Activated CD4-positive, alpha-beta T cell treated with anti-CD3 and anti-CD28 coated beads, Interleukin-2, amount 50 U/mL, for 1 hour (primary cell): ENCODE measurements around the gene NUBP1.
"Not testable (repeated sequence)": the region's sequence is repeated elsewhere in the genome, so short reads cannot be mapped to it uniquely, and the experiment has no call there.

ENCODE experiments used
- DNase-seq: peaks from one replicate; pipeline ENCODE4 v3.0.0-alpha.2; 2020

NUBP1 gene

DNA sequence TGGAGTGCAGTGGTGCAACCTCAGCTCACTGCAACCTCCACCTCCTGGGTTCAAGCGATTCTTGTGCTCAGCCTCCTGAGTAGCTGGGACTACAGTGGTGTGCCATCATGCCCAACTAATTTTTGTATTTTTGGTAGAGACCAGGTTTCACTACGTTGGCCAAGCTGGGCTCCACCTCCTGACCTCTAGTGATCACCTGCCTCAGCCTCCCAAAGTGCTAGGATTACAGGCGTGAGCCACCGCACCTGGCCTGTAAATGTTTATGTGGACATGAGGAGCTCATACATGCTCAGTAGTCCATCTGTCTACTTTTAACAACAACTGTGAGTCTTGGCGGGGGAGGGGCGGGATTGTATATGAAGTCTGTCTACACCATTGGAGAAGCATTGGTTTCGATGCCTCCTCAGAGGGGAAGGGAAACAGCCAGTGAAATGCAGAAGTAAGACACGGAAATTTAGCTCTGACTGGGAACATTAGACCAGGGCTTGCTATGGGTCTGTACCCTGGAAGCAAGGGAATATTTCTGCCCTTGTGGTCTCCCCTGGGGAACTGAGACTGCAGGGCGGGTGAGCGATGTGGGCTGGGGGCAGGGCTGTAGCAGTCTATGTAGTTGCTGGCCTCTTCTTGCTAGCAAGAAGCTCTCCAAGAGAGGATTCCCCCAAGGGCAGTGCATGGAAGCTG, 9.3 kb downstream of the NUBP1 start:
- no peak for DNase-seq

DNA sequence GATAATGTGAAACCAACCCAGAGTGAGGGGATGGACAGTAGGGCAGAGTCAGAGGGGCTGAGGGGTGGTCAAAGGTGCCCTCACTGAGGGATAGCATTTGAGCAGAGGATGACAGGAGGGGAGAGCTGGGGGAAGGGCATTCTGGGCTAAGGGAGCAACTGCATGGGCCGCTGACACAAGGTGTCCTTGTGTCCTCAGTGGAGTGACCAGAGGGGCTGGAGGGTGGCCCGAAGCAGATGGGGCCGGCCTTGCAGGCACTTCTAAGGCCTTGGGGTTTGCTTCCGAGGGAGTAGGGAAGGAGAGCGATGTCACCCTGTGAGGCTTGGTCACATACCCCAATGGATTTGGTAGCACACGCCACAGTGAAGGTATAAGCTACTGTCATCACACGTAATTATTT, 10.0 kb downstream of the NUBP1 start:
- no peak for DNase-seq

DNA sequence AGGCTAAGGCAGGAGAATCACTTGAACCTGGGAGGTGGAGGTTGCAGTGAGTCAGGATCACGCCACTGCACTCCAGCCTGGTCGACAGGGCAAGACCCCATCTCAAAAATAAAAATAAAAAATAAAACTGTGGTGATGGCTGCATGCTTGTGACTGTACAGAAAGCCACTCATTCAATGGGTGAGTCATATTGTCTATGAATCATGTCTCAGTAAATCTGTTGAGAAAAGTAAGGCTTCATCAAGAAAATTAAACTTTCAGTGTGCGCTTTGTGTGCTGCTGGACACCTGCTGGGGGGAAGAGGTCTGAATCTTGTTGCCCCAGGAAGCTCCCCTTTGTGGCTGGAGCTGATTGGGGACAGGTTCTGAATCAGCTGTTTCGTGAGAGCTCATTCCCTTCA, 11.3 kb downstream of the NUBP1 start:
- DNase-seq, result no peak

DNA sequence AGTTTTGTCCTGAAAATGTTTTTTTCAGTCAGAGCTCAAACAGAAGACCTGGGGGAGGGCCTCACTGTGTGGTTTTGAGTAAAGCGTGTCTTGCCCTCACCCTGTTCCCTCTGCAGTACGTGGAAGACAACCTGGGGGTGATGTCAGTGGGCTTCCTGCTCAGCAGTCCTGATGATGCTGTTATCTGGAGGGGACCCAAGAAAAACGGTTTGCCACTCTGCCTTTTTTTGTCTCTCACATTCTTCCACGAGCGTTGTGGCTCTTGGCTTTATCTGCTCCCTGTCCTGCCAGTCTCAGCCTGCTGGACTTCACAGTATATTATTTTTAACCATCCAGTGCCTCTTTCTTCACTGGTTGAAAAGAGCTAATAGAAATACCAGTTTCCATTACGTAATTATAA, 12.9 kb downstream of the NUBP1 start:
- DNase-seq, result no peak

DNA sequence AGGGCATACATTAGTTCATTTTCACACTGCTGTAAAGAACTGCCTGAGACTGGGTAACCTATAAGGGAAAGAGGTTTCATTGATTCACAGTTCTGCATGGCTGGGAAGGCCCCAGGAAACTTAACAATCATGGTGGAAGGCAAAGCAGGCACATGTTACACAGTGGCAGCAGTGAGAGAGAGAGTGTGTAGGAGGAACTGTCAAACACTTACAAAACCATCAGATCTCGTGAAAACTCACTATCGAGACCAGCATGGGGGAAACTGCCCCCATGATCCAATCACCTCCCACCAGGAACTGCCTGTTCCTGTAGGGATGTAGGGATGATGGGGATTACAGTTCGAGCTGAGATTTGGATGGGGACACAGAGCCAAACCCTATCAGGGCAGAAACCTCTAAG, 17.2 kb downstream of the NUBP1 start:
- DNase-seq, result no peak

DNA sequence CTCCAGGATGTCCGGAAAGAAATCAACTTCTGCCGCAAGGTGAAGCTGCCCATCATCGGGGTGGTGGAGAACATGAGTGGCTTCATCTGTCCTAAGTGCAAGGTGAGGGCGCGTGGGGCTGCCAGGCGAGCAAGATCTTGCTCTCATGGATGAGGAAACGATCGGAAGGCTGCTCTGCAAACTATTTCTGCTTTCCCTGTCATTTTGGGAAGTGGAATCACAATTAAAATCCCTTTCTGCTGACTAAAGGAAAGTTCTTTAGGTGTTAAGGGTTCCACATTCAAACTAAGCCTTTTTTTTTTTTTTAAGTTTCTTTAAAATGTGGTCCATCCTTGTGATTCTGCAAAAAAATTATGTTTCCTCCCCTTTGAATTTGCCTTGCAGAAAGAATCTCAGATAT, 17.7 kb downstream of the NUBP1 start:
- no peak for DNase-seq

DNA sequence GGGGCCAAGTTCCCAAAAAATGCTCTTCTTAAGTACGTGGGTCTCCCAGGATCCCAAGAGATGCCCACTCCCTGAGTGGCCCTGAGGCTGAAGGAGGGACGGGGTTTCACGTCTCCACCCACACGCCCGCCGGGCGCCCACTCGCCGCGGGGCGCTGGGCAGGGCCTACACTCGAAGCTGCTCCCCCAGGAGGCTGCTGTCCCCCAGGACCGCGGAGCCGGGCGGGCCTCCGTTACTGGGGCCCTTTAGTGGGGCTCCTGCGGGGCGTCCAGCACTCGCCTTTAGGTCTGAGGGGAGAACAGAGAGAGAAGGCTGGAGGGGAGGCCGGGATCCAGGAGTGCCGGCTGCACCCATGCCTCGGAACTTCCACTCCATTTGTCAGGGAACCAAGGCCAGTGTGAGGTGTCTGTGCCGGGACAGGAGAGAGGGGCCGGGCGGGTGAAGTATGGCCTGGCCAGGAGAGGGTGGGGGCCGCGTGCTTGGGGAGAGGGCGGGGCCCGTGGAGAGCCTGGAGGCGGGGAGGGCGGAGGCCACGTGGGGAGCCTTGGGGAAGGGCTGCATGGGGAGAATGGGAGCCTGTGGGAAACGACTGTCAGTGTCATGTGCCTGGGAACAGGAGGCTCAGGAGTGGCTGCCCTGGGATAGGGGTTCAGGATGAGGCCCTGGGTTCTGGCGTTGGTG, 18.8 kb downstream of the NUBP1 start:
- DNase-seq, result no peak

DNA sequence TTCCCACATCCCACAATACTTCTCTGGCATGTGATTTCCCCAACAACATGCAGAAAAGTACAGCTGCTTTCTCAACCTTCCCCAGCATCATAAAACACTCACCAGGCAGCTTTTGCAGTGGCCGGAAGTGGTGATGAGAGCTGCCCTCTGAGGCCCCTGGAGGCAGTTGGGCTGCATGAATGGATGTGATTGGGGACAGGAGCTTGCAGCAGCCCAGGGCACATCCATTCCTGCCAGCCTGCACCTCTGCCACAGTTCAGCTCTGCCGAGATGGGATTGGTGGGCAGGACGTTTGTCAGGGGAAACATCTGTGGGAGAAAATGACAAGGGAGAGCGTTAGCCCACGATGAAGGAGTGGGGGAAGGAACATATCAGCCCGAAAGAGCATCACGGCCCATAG, 19.8 kb downstream of the NUBP1 start:
- no peak for DNase-seq

DNA sequence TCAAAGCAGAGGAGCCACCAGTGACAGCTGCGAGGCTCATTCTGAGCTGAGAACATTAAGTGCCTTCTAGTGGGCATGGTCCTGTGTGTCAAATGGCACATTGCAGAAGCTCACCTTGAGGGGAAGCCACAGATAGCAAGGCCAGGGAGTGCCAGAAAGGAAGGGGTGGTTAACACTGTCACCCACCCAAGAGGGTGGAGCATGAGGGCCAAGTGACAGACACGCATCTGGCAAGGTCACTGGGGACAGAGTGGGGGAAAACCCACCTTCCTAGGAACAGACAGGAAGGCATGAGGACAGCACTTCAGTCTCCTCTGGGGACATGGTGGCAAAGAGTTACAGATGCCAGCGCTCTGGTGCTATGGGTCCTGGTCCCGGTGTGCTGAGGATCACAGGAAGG, 22.1 kb downstream of the NUBP1 start:
- DNase-seq, result no peak

DNA sequence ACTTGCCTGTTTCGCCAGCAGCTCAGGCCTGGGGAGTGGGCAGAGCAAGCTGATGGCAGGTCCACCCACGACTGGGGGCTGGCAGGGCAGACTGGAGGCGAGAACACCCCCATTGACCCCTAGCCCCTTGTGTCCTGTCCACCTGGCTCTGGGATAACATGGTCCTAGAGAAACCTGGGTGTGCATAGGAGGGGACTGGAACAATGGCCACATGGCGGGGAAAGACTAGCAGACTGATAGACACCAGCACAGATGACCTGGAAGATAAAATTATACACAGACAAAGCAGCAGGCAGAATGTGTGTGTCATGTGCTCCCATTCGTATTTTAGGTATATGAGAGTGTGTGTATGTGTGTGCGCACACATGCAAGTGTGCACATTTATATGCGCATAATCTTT, 23.5 kb downstream of the NUBP1 start:
- DNase-seq, result no peak

DNA sequence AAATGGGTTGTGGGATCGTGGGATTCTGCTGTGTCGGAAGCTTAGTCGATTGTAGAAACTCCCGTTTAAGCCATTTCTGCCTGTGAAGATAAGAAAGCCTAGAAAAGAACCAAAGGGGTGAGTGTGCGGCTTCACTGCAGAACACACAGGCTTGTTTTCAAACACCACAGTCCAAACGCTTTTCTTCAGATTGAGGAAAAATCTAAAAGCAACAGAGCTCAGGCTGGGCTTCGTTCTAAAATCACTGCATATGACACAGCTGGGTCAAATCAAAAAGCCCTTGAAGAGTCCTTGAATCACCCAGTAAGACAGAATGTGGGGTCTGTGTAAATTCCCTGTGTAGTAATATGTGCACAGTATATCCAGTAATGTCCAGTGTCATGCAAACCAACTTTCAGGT, 25.7 kb downstream of the NUBP1 start:
- DNase-seq, result no peak

DNA sequence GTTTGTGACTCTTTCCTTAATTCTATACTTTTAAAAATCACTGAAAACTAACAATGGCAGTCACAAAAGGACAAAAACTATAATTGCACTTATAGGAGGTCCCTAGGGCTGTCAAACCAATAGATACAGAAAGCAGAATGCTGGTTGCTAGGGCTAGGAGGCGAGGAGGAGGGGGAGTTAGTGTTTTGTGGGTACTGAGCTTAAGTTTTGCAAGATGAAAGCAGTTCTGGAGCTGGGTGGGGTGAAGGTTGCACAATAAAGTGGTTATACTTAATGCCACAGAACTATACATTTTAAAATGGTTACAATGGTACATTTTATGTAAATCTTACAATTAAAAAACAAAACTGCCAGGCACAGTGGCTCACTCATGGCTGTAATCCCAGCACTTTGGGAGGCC, 27.3 kb downstream of the NUBP1 start:
- no peak for DNase-seq

DNA sequence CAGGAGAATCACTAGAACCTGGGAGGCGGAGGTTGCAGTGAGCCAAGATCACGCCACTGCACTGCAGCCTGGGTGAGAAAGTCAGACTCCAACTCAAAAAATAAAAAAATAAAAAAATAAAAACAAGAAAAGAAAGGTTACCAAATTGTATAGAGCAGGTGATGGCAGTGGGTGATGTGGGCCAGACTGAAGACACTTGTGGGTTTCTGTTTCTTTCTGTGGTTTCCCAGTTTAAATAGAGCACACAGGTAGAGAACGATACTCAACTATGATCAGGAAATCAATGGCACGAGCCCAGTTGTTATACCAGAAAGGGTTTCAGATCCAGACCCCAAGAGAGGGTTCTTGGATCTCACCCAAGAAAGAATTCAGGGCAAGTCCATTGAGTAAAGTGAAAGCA, 32.6 kb downstream of the NUBP1 start:
- no peak for DNase-seq

DNA sequence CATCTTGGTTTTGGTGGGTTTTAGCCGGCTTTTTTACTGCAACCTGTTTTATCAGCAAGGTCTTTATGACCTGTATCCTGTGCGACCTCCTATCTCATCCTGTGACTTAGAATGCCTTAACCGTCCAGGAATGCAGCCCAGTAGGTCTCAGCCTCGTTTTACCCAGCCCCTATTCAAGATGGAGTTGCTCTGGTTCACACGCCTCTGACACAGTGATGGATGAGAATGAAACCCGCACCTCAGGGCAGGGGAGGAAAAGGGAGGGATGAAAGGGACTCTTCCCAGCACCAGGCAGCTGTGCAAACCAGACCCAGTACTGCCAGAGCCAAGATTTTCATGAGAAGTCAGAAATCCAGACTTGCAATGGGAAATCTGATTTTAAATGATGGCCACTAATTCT, 33.3 kb downstream of the NUBP1 start:
- not testable (repeated sequence) for DNase-seq

DNA sequence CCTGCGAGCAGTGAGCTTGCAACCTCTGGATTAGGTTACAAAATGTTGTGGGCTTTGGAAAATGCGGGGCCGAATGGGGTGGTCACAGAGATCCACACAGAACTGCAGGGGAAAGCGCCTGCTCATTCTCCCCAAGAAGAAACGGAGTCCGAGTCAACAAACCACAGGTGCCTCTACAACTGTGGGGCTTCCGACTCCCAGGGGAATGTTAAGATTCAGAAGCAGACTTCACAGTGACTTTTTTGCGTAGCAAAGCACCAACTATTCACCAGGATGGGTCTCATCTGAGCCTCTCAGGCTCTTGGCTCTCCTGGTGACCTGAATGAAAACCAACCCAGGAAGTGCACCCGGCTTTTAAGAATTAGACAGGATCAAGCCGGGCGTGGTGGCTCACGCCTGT, 33.7 kb downstream of the NUBP1 start:
- no peak for DNase-seq

DNA sequence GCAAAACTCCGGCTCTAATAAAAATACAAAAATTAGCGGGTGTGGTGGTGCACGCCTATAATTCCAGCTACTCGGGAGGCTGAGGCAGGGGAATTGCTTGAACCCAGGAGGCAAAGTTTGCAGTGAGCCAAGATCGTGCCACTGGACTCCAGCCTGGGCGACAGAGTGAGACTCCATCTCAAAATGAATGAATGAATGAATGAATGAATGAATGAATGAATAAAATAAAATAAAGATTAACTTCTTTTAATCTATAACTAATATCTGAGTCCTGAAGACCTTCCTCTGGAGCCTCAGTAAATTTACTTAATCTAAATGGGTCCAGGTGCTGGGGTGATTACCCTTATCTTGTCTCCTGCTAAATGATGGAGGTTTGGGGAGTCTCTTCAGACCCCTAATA, 36.3 kb downstream of the NUBP1 start:
- DNase-seq, result not testable (repeated sequence)

DNA sequence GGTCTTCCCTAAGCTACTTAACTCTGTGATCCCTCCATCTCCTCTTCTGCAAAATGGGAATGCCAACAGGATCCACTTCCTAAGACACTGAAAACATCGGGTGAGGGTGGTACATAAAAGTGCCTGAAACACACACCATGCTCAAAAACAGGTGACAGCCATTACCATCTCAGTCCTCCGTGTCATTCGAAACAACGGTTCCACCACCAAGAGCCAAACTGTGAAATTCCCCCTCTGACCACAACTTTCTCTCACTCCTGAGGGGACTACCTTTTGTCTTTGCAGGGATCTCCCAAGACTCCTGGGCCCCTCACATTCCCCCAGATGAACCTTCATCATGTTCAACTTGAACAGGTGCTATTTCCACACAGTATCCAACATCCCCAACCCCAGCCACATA, 37.0 kb downstream of the NUBP1 start:
- no peak for DNase-seq

DNA sequence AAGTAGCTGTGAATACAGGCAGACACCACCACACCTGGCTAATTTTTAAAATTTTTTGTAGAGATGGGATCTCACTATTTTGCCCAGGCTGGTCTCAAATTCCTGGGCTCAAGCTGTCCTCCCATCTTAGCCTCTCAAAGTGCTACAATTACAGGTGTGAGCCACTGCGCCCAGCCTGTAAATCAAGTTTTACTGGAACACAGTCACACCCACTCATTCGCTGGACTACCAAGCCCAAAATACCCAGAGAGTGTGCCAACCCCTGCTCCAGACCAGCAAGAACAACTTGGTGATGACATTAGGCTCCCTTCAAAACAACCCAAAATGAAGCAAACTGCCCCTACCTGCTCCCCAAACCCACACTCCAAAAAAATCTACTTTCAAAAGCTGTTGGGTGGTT, 39.0 kb downstream of the NUBP1 start:
- DNase-seq, result no peak

DNA sequence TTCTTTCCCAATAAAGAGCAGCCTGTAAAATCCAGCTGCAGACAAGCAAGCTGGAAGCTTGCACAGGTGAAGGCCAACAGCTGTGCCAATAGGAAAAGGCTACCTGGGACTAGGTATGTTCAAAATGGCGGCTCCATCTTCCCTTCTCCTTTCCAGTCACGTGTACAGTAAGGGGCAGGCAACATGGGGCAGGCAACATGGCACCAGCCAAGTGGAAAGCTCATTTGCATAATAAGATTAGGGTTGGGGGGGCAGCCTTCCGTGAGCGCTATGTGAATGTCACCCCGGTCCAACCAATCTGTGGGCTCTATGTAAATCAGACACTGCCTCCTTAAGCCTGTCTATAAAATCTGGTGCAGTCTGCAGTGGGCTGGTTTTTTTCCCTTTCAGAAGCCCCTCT, 43.7 kb downstream of the NUBP1 start:
- no peak for DNase-seq

DNA sequence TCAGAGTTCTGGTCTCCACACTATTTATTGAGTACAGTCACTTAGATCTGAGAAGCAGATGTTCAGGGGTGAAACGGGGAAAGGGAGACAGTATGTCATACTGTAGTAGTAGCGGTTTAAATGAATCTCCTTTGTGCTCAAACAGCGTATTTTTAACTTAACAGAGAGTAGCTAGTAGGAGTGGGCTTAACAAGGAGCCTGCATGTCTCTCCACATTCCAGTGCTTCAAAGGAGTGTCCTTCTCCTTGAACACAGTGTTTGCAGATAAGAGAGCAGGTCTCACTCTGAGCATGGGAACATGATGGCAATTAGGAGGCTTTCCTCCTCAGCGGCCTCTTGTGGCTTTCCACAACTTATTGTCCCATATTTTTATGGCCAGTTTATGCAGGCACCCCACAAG, 45.0 kb downstream of the NUBP1 start:
- DNase-seq, result not testable (repeated sequence)

DNA sequence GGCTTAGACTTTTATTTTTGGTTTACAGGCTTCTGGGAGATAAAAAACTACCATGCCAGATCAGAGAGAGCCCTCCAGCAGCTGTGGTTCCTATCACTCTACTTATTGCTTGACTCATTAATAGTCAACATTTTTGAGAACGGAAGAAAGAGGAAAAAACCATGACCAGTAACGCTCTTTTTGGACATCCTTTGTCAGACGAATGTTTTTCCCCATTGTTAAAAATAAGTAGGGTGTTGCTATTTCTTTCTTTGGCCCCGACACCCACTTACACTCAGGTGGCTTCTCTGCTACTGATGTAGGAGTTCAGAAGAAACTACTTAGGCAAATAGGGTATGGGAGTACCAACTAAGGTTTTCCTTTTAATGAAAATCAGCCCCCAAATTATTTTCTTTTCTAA, 47.4 kb downstream of the NUBP1 start:
- no peak for DNase-seq

DNA sequence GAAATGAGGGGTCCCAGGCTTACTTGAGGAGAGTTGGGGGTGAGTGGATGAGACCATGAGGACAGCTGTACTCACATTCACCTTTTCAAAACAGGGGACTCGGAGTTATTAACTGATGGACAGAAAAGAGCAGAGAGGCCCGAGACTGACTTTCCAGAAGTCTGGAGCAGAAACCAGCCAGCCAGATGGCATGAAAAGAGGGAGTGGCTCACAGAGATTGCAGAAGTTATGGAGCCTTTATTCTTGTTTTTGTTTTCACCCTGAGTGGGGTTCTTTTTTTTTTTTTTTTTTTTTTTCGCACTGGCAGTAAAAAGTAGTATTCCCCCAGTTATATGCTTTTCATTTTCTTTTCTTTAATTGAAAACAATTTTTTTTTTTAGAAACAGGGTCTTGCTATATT, 56.1 kb downstream of the NUBP1 start:
- DNase-seq, result no peak

DNA sequence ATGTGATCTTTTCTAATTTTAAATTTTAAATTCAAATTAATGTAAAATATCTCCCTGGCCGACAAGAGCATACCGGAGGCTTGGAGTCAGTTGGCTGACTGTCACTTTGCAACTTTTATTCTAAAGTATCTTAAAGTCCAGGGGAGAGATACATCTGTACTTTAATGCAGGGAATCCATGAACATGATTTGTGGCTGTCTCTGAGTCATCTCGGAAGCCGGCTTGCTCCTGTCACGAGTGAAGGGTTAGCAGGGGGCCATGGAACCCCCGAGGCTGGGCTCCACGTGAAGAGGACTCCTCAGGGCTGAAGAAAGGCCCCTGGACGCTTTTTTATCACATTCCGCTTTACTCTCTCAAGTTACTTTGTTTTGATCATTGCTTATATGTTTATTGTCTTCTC, 61.7 kb downstream of the NUBP1 start:
- DNase-seq, result no peak

DNA sequence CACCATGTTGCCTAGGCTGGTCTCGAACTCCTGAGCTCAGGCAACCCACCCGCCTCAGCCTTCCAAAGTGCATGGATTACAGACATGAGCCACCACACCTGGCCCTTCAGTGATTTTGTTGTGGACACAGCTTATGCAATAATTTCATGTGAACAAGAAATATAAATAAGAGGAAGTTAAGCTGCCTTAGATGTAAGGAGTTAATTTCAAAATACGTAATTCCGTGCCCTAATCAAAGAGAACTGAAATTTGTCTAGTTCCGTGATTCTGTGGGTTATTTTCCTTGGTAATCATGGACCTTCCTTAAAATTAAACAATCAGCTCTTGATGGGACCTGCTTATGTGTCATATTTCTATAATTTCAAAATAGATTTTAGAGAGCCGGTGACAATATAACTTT, 63.1 kb downstream of the NUBP1 start:
- DNase-seq, result no peak

DNA sequence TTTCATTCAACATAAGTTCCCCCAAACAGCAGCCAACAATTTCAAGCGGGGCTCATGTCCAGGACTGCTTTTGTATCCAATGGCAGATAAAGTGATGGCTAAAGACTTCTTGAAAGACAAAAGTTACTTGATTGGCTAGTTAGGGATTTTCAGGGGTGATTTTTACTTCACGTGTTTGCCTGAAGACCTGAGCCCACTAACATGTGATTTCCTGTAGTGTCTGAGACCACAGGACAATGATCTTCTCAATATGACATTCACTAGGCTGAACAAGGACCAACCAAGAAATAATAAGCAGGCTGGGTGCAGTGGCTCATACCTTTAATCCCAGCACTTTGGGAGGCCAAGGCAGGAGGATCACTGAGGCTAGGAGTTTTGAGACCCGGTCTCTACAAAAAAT, 64.6 kb downstream of the NUBP1 start:
- no peak for DNase-seq
